Left ventricle myocardium inferior (tissue), 1 donor: Measurements from ENCODE around the gene TPCN2. TPM values are rescaled to one million over a fixed set of nuclear protein-coding genes. Genes with fewer than 3 reads are reported as not detected.

ENCODE experiments used
- DNase-seq: peaks from one replicate; pipeline ENCODE4 v3.0.0-alpha.2; 2020
- H3K27ac ChIP-seq: fragments of 200-600 bp; replicated peaks from 2 replicates; pipeline ENCODE4 v1.8.0; 2021
- H3K27me3 ChIP-seq: fragments of 200-600 bp; 2 replicates; pipeline ENCODE4 v1.8.0; 2021; ENCODE audit warnings: low read depth
- H3K36me3 ChIP-seq: fragments of 200-600 bp; 2 replicates; pipeline ENCODE4 v1.8.0; 2021
- H3K4me1 ChIP-seq: fragments of 200-600 bp; 2 replicates; pipeline ENCODE4 v1.8.0; 2021
- H3K4me3 ChIP-seq: fragments of 200-600 bp; 2 replicates; pipeline ENCODE4 v1.8.0; 2021; ENCODE audit warnings: mild to moderate bottlenecking, moderate library complexity
- H3K9me3 ChIP-seq: fragments of 200-600 bp; replicated peaks from 2 replicates; pipeline ENCODE4 v1.8.0; 2021
- CTCF ChIP-seq: fragments of 200-600 bp; IDR thresholded peaks from 2 replicates; pipeline ENCODE4 v1.8.0; 2021; ENCODE audit warnings: antibody characterized with exemption, mild to moderate bottlenecking, borderline replicate concordance
- intact Hi-C: fragments of 100-400 bp; cut with micrococcal nuclease; formaldehyde crosslinking; loops from one replicate; pipeline ENCODE4 v1.11.0; 2022
- total RNA-seq: library from RNA; stranded (reverse); fragmentation: NEBNext Ultra II Directional; extraction: Animal tissue kit (Norgen Biotek cat#: 25700); gene quantifications from one replicate; pipeline ENCODE4 v1.2.1, GENCODE V29; 2021
- donor health status: DM: no; HTN: yes; CAD: no; lungs with severe emphysema.

Gene TPCN2
- total RNA-seq, 1 donor from 2014 or later: 9.2 TPM

GRCh38 chr11:69078930-69079605 is 30.3 kb downstream of the TPCN2 start:
- Histone ChIP-seq H3K4me3 (no peak overlapping the region), H3K27ac (no peak overlapping the region), H3K4me1 (peaks cover 14% of the 10 kb centered on the region), H3K36me3 (peaks cover 43% of the 10 kb centered on the region), H3K9me3 (no peaks in the 10 kb centered on the region), H3K27me3 (no peaks in the 10 kb centered on the region)
- intact Hi-C loops: no loop called here
- no peak for TF ChIP-seq CTCF
- DNase-seq: no peak

- Histone ChIP-seq H3K4me1 (peaks cover 11% of the 10 kb centered on the region), H3K9me3 (no peaks in the 10 kb centered on the region), H3K27ac (no peak overlapping the region), H3K4me3 (no peak overlapping the region), H3K36me3 (peaks cover 50% of the 10 kb centered on the region), H3K27me3 (no peaks in the 10 kb centered on the region)
- TF ChIP-seq CTCF: no peak
- intact Hi-C loops: no loop called here
- no peak for DNase-seq
These were observed 31.0 kb downstream of the TPCN2 start for GRCh38 chr11:69079661-69080256.

- H3K9me3 ChIP-seq: no peaks in the 10 kb centered on the region
- peaks cover 4% of the 10 kb centered on the region for H3K4me1 ChIP-seq
- TF ChIP-seq CTCF: no peak
- no peaks in the 10 kb centered on the region for H3K27me3 ChIP-seq
- H3K27ac ChIP-seq: no peak overlapping the region
- peaks cover 55% of the 10 kb centered on the region for H3K36me3 ChIP-seq
- intact Hi-C loops: no loop called here
- no peak overlapping the region for H3K4me3 ChIP-seq
- DNase-seq: no peak
These were observed 31.7 kb downstream of the TPCN2 start for GRCh38 chr11:69080257-69080995.

- no peaks in the 10 kb centered on the region for H3K9me3 ChIP-seq
- no peak for TF ChIP-seq CTCF
- no peak overlapping the region for H3K27ac ChIP-seq
- intact Hi-C loops: no loop called here
- H3K36me3 ChIP-seq: peaks cover 62% of the 10 kb centered on the region
- peaks cover 6% of the 10 kb centered on the region for H3K4me1 ChIP-seq
- no peaks in the 10 kb centered on the region for H3K27me3 ChIP-seq
- DNase-seq: no peak
- no peak overlapping the region for H3K4me3 ChIP-seq
These were observed 32.4 kb downstream of the TPCN2 start for GRCh38 chr11:69081180-69081579.

- TF ChIP-seq CTCF: no peak
- intact Hi-C loops: no loop called here
- Histone ChIP-seq H3K36me3 (peaks cover 63% of the 10 kb centered on the region), H3K27me3 (no peaks in the 10 kb centered on the region), H3K9me3 (no peaks in the 10 kb centered on the region), H3K4me1 (peaks cover 31% of the 10 kb centered on the region), H3K4me3 (no peak overlapping the region), H3K27ac (no peak overlapping the region)
- no peak for DNase-seq
These were observed 35.0 kb downstream of the TPCN2 start for GRCh38 chr11:69083531-69084247.
